ENCODE results near the gene ITGB4. TPM values are rescaled to one million over a fixed set of nuclear protein-coding genes. Genes with fewer than 3 reads are reported as not detected.
A peak's percentile ranks its signal among the peaks of the same experiment; 100 is the strongest.

Gene ITGB4
- total and polyA plus RNA-seq, 9 of the 15 experiments (the other 6 are each of a cell fraction or from before 2014, with no cell fraction given): 0.05 to 2.8 (median 0.76) TPM; not detected in 3

- TF ChIP-seq ZNF609 (CRISPR knock-in tag; IDR thresholded peaks at IDR 0.05; ENCODE audit: borderline replicate concordance): peak; percentile 94; the same call in 1 of the 2 replicates
- peak; percentile 87; the same call in 1 of the 2 replicates for TF ChIP-seq NR2F6 (CRISPR knock-in tag; IDR thresholded peaks at IDR 0.05)
- no peak for TF ChIP-seq TSC22D4 (tag; IDR thresholded peaks at IDR 0.05)
- TF ChIP-seq ARID2 (IDR thresholded peaks at IDR 0.05): no peak
- TF ChIP-seq SMC3 (conservative IDR thresholded peaks at IDR 0.05; ENCODE audit: insufficient read depth, low read depth, low read length): 0 out of 2 replicates have a peak, but pooled peaks have one; percentile 10
- peak; percentile 71 for TF ChIP-seq SIN3B (IDR thresholded peaks at IDR 0.05; ENCODE audit: low read depth)
- peak; percentile 77; the same call in 1 of the 2 replicates for TF ChIP-seq JUND (IDR thresholded peaks at IDR 0.05; ENCODE audit: borderline replicate concordance, low read depth, low read length)
- TF ChIP-seq JUND (tag; IDR thresholded peaks at IDR 0.05; ENCODE audit: borderline replicate concordance, low read depth, low read length): peak; percentile 55; the same call in 1 of the 3 replicates
- TF ChIP-seq ZNF174 (CRISPR knock-in tag; IDR thresholded peaks at IDR 0.05): no peak
- no peak for TF ChIP-seq KDM4B (IDR thresholded peaks at IDR 0.05; ENCODE audit: borderline replicate concordance in 2 of 2, low read depth in 1 of 2)
- TF ChIP-seq ZNF263 (CRISPR knock-in tag; IDR thresholded peaks at IDR 0.05; ENCODE audit: borderline replicate concordance): 0 out of 2 replicates have a peak, but pooled peaks have one; percentile 8
- TF ChIP-seq KAT7 (CRISPR knock-in tag; IDR thresholded peaks at IDR 0.05; ENCODE audit: borderline replicate concordance): peak; percentile 91; the same call in 1 of the 2 replicates
- no peak for TF ChIP-seq ZFP1 (CRISPR knock-in tag; IDR thresholded peaks at IDR 0.05)
- TF ChIP-seq SAFB2 (IDR thresholded peaks at IDR 0.05; ENCODE audit: borderline replicate concordance, low read depth, low read length, severe bottlenecking): no peak
- no peak for TF ChIP-seq ZNF699 (CRISPR knock-in tag; IDR thresholded peaks at IDR 0.05; ENCODE audit: insufficient replicate concordance)
- peak; percentile 78 to 99 for TF ChIP-seq NONO (IDR thresholded peaks at IDR 0.05; ENCODE audit: low read depth in 2 of 2, low read length in 1 of 2)
- TF ChIP-seq L3MBTL2 (IDR thresholded peaks at IDR 0.05): peak; percentile 57; the same call in 1 of the 2 replicates
- peak; percentile 79 for TF ChIP-seq ZBTB12 (CRISPR knock-in tag; IDR thresholded peaks at IDR 0.05)
- peak; percentile 53 for TF ChIP-seq MEIS2 (IDR thresholded peaks at IDR 0.05; ENCODE audit: partially characterized antibody)
These were observed 58.2 kb downstream of the ITGB4 start (continued) for GRCh38 chr17:75779250-75779986.

All from K562 (cell line).